GM12872 (cell line): ENCODE measurements around the gene LPIN1.

ENCODE experiments used
- TF ChIP-seq, protein P1 (sequence below): IDR thresholded peaks from 3 replicates; pipeline ENCODE4 v1.5.1; 2011; ENCODE audit warnings: low read depth, mild to moderate bottlenecking, low read length, moderate library complexity; ENCODE audit not compliant: insufficient read depth

LPIN1 gene

DNA sequence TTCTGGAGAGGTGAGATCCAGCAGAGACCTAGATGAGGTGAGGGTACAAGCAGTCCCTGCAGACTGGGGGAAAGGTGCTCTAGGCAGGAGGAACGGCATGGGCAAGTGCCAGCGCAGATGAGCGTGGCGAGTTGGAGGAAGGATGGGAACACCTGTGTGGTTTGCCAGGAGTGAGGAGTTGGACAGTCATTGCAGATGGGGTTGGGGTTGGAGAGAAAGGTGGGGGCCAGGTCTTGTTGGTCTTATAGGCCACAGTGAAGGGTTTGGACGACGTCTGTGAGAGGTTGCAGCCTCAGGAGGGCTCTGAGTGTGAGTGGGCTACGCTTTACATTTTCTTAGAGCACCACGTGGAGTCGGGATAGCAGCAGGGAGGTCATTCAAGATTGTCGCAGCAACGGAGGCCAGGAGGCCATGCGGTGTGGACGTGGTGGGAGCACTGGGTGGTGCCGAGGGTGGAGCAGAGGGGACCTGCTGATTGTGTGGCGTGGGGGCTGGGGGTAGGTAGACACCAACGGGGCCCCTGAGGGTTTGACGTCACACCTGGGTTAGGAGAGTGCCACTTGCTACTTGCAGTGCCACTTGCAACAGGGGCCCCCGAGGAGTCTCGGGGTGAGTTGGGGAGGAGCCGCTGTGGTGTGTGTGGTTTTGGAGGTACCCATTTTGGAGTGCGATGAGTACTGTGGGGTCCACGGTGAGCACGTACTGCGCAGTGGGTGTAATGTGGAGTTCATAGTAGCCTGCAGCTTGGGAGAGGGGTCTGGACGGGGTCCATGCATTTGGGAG is 66.2 kb downstream of the LPIN1 start:
- TF ChIP-seq, protein P1, sequence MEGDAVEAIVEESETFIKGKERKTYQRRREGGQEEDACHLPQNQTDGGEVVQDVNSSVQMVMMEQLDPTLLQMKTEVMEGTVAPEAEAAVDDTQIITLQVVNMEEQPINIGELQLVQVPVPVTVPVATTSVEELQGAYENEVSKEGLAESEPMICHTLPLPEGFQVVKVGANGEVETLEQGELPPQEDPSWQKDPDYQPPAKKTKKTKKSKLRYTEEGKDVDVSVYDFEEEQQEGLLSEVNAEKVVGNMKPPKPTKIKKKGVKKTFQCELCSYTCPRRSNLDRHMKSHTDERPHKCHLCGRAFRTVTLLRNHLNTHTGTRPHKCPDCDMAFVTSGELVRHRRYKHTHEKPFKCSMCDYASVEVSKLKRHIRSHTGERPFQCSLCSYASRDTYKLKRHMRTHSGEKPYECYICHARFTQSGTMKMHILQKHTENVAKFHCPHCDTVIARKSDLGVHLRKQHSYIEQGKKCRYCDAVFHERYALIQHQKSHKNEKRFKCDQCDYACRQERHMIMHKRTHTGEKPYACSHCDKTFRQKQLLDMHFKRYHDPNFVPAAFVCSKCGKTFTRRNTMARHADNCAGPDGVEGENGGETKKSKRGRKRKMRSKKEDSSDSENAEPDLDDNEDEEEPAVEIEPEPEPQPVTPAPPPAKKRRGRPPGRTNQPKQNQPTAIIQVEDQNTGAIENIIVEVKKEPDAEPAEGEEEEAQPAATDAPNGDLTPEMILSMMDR: no peak

DNA sequence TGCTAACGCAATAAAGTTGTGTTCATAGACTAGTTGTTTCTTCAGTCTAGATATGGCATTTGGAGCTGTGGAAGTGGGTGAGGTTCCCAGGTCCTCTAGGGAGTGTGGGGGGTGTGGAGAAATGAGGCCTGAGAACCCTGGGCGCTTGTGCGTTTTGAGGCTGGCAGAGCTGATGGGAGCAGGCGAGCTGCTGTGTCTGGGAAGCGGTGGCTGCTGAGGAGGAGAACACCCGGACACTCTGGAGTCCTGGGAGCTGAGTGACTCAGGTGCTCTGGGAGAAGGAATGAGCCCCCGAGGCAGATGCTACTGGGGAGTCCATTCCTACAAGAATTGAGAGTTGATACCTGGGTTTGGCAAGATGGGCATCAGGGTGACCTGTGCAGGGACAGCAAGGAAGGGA is 67.5 kb downstream of the LPIN1 start:
- TF ChIP-seq, protein P1: no peak

DNA sequence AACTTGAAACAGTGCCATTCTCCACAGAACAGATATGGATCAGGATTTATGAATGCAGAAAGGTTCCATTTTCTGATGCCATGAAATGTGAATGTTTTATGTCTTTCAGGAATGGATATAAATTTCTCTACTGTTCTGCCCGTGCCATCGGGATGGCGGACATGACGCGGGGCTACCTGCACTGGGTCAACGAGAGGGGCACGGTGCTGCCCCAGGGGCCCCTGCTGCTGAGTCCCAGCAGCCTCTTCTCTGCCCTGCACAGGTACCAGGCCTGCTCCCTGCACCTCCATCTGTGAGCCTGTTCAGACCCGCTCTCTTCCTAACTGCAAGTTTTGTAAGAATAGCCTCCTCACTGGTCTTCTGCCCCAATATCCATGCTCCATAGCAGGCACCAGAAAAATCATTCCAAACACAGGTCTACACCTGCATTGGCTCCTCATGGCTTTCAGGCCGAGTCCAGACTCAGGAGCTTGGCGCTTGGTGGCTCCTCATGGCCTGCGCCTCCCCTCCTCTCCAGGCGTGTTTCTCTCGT is 68.6 kb downstream of the LPIN1 start:
- TF ChIP-seq, protein P1: no peak

DNA sequence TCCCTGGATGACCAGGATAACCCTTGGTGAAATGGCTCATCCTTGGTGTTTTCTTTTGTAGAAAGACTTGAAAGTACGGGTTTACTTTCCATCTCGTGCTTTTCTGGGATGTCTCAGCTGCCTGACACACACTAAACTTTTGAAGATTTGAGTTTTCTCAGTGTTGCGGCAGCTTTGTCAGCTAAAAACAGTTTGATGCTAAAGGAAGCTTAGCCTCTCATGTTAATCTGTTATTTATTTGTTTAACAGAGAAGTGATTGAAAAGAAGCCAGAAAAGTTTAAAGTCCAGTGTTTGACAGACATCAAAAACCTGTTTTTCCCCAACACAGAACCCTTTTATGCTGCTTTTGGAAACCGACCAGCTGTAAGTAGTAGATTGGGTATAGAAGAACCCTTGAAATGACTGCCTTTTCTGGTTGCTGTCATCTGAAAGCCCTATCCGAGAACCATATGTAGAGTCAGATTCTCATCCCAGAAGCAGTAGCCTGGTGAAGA is 72.8 kb downstream of the LPIN1 start:
- TF ChIP-seq, protein P1: no peak

DNA sequence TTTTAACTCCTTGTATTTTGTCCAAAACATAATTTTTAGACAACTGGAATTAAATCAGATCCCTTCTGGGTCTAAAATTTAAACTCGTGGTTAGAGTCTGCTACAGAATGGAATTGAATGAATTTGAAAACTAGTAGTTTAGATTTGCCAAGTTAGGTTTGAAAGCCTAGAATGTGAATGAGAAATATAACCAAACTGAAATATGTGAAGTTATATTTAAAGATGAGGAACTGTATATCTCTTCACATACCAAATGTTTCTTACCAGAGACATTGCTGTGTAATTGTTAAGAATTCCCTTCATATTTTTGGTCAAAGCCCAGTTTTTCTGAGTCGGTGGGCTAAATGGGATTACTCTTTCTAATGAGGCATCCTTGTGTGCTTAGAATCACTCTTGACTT is 74.2 kb downstream of the LPIN1 start:
- TF ChIP-seq, protein P1: no peak

DNA sequence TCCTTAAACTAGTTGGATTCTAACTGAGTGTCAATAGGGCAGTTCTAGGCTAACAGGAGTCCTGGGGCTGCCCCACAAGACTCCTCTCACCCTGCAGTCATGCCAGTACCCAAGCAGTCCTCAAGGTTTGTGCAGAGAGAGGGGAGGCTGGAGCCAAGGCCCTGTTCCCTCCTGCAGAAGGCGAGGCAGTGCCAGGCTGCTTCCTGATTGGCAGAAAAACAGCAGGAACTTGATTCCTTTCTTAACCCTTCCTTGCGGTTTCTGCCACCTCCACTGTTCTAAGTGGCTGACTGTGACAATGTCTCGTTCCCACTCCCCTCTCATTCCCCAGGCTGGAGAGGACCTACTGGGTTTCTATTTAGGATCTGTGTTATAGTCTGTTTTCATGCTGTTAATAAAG is 75.3 kb downstream of the LPIN1 start:
- TF ChIP-seq, protein P1: no peak

DNA sequence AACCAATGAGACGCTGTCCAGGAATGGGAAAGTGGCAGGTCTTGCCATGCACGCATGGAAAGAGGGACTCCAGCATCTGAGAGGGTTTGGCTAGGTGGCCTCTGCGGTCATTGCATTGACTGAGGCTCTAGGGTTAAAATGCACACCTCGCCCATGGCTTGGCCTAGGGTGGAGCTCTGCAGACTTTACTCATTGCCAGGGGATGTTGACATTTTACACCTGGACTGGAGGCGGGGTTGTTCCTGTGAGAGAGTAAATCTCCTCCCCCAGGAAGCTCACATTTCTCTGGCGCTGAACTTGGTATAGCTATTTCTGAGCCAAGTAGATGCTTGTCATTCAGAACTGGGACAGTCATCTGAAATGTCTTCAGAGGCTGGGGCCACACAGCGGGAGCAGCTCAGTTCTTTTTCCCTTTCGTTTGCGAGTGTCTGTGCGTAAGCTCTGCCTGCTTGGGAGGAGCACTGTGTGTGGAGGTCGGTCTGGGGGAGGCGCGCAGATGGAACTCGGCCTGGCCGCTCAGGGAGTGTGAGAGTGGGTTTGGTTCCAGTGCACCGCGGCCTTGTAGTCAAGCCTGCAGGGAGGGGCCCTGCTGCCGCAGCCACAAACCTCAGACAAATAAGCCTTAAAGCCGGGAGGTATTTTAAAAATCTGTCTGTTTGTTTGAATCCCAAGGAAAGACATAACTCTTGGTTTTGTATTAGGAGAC is 76.5 kb downstream of the LPIN1 start:
- TF ChIP-seq, protein P1: no peak
